GM19452 (cell line): ENCODE data around the gene SNAPIN.

ENCODE experiments used
- ATAC-seq: cut with Tn5 transposase; IDR thresholded peaks from one replicate; pipeline ENCODE4 v1.9.1; 2021; ENCODE audit not compliant: unreplicated experiment

The SNAPIN gene

GRCh38 chr1:153673511-153673910 lies 15.0 kb downstream of the SNAPIN start:
- no peak for ATAC-seq

- ATAC-seq, result no peak
Observed at GRCh38 chr1:153677718-153678518, 19.4 kb downstream of the SNAPIN start.

GRCh38 chr1:153678519-153679336 lies 20.2 kb downstream of the SNAPIN start, which contains the start of gene NPR1:
TSS of gene NPR1 (plus strand) at chr1:153678688. CDS start at chr1:153679109, 421 bp downstream.
- ATAC-seq, result no peak

- ATAC-seq, result no peak
Observed at GRCh38 chr1:153679337-153680119, 21.0 kb downstream of the SNAPIN start.

GRCh38 chr1:153680120-153680403 lies 21.6 kb downstream of the SNAPIN start:
- ATAC-seq, result no peak

GRCh38 chr1:153682730-153683129 lies 24.2 kb downstream of the SNAPIN start:
- ATAC-seq, result no peak

- no peak for ATAC-seq
Observed at GRCh38 chr1:153683854-153684253, 25.4 kb downstream of the SNAPIN start.

DNA sequence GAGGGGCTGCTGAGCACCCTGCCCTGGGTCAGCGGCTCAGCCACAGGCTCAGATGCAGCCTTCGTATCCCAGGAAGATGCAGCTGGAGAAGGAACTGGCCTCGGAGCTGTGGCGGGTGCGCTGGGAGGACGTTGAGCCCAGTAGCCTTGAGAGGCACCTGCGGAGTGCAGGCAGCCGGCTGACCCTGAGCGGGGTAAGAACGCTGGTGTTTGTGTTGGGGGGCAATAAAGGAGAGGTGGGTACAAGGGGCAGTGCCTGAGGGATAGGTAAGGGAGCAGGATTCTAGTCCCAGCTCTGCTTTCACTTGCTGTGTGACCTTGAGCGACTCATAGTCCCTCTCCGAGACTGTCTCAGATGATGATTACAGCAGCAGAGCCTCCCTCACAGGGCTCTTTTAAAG lies 26.4 kb downstream of the SNAPIN start:
- no peak for ATAC-seq

GRCh38 chr1:153685544-153686340 lies 27.2 kb downstream of the SNAPIN start:
- ATAC-seq, result no peak

GRCh38 chr1:153687346-153688125 lies 29.0 kb downstream of the SNAPIN start:
- ATAC-seq, result no peak

DNA sequence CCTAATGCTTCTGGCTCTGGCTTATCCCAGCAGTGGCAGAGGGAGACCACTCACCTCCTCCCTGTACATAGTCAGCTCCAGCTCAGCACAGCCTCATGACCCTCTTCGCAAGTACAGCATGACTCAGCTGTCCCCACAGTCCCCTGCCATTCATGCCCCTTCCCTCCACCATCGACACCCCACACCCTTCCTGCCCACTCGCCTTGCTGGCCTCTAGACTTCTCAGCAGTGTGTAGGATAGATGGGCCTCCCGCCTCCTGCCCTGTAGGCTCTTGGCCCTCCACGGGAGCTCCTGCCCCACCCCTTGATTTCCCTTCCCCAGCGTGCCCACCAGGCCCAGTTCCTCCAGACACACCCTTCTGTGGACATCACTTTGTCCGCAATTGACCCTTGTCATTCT lies 29.8 kb downstream of the SNAPIN start:
- ATAC-seq, result no peak

DNA sequence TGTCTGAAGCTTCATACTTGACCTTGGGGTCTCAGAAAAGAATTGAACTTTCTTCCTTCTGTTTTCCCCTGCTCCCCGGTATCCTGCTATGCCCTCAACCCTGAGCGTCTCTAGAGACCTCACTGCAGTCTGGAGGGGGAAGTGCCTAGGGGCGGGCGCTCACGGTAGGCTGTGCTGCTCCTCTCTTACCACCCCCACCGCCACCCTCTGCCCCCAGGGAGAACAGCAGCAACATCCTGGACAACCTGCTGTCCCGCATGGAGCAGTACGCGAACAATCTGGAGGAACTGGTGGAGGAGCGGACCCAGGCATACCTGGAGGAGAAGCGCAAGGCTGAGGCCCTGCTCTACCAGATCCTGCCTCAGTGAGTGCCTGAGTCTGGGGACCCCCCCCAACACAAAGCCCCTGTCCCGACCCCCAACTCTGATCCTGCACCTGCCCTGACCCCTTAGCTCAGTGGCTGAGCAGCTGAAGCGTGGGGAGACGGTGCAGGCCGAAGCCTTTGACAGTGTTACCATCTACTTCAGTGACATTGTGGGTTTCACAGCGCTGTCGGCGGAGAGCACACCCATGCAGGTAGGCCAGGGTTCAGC lies 30.3 kb downstream of the SNAPIN start:
- no peak for ATAC-seq

GRCh38 chr1:153693466-153693865 lies 35.0 kb downstream of the SNAPIN start:
- ATAC-seq, result no peak

DNA sequence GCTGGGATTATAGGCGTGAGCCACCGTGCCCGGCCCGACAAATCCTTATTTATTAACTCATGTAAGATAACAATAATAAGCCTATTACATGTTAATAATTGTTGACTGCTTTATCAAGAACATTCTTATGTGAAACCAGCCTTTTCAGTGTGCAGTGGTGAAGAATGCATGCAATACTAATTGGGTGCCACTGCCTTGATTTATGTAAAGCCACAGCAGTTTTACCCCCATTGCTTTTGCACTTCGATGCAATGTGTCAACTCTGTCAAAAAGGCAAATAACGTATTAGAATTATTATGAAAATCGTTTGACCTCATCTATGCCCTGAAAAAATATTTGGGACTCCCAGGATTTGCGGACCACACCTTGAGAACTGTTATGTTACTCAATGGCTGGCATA lies 38.2 kb downstream of the SNAPIN start:
- ATAC-seq, result no peak

- no peak for ATAC-seq
Observed at GRCh38 chr1:153697191-153698019, 38.9 kb downstream of the SNAPIN start.

- no peak for ATAC-seq
Observed at GRCh38 chr1:153698020-153698922, 39.8 kb downstream of the SNAPIN start.

GRCh38 chr1:153698923-153699714 lies 40.6 kb downstream of the SNAPIN start:
- ATAC-seq, result no peak
